GM19372 (cell line): Measurements from ENCODE around the gene AGAP3.

Experiments used
- ATAC-seq: cut with Tn5 transposase; IDR thresholded peaks from one replicate; pipeline ENCODE4 v1.9.1; 2021; ENCODE audit warnings: mild to moderate bottlenecking, low read depth, moderate library complexity; ENCODE audit not compliant: unreplicated experiment

The AGAP3 gene

DNA sequence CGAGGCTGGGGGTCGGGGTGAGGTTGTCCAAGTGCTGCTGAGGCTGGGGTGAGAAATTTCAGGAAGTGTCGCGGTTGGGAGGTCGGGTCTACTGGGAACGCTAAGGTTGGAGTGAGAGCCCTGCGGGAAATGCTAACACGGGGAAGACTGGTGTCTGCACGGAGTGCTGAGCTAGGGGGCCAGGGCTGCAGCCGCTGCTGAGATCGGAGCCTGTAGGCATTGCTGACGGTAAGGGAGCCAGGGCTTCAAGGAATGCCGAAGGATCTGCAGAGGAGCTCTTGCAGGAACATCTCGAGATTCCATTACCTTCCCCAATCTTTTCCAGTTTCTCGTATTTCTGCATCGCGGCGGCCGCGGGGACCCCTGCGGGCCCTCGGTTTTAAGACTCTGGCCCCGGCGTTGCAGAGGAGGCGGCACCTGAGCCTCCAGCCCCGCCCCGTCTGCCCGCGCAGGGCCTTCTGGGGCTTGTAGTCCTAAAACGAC, 28.7 kb upstream of the AGAP3 start, which contains the start of gene CDK5:
Gene CDK5 (minus strand): TSS at position 392 of the 483 bp plus-strand sequence. CDS start 49 bp downstream, at position 343.
- peak; percentile 20 for ATAC-seq

DNA sequence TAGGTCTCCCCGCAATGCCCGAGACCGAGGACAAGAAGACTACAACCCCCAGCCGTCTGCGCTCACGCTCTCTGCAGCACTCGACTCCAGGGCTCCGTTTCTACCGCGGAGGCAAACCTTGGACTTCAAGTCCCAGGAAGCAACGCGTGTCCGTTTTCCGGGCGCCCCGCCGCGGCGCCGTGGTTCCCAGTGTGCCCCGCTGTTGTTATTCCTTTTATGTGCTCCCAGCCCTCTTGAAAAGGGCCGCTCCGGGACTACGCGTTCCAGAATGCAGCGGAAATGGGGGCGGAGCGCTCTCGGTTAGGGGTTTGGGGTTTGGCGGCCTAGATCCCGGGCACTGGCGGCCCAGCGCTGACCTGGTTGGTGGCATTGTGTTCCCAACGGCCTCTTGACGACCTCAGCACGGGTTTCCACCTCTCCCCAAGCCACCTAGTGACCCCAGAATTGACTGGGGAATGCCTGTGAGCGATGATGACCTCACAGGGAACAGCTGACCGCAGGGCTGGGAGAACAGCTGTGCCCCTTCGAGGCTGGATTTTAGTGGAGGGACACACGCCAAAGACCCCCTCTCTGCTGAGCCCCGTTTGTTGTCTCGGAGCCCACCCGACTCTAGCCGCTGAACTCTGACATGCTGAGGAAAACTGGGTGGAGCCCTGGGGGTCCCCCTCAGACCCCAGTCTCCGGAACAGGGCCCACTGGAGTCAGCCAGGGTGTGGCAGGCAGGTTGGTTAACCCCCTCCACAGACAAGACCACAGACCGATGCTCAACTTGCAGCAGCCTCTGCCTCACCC, 28.1 kb upstream of the AGAP3 start:
- peak; percentile 82 for ATAC-seq

DNA sequence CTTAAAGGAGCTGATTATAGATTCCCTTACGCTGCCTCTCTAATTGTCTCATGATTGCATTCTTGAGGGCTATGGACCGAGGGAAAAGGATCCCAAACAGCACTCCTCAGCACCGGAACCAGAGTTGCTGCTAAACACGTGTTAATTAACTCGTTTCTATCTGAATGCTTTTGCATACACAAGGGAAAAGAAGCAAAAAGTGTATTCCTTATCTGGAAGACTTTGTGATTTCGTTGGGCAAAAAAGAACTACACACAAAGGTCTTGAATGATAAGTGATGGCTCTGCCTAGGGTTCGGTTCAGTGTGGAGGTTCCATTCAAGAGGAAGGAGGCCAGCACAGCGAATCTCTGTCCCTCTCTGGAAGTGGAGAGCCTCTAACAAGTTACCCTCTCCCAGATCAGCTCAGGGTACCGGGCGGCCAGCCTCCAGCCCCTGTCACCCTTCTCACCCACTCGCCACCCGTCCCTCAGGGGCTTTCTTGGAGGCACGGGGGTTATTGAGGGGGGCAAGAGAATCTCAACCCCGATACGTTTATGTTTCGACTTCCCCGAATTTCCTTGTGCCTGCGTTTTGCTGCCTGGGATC, 27.4 kb upstream of the AGAP3 start:
- ATAC-seq: no peak

DNA sequence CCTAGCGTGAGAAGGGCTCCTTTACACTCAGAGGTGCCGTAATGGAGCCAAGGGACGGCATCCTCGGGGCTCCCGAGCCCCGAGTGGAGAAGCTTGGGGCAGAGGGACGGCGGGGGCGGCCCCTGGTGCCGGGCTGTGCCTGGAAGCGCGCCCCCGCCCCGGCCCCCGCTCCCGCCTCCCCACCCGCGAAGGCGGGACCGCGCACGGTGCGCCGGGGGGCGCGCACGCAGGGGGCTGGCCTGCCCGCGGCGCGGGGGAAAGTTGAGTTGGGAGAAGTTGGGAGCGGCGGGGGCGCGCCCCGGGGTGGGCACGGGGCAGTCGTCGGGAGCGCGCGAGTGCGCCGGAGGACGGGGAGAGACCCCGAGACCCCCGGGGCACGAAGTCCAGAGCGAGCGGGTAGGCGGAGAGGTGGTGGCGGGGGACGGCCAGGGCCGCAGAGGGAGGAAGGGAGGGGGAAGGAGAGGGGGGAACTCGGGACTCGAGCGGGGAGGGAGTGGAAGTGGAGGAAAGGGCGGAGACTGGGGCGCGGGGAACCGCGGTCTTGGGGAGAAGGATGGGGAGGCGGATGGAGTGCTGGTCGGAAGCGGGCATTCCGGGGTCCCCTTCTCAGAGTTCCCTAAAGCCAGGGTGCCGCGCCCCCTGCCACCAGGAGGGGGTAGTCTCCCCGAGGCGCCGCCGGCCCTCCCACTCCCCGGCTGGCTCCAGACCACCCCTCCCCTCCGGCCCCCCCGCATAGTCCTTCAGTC, 26.7 kb upstream of the AGAP3 start, which contains the start of gene SLC4A2:
Gene SLC4A2 (plus strand): TSS at position 223 of the 746 bp plus-strand sequence. CDS start 2,399 bp downstream, outside the sequence.
- ATAC-seq: no peak

DNA sequence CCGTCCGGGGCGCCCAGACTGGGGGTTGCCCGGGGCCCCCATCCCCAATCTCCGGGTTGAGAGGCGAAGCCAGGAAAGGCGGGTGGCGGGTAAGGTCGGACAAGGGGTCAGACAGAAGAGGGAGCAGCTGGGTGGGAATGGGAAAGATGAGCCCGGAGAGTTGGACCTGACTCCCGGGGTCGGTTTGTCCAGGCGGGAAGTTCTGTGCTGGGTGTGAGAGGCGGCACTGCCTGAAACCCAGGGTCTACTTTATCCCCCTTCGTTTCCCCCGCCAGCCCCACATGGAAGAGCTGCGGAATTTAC, 26.2 kb upstream of the AGAP3 start:
- ATAC-seq: no peak

DNA sequence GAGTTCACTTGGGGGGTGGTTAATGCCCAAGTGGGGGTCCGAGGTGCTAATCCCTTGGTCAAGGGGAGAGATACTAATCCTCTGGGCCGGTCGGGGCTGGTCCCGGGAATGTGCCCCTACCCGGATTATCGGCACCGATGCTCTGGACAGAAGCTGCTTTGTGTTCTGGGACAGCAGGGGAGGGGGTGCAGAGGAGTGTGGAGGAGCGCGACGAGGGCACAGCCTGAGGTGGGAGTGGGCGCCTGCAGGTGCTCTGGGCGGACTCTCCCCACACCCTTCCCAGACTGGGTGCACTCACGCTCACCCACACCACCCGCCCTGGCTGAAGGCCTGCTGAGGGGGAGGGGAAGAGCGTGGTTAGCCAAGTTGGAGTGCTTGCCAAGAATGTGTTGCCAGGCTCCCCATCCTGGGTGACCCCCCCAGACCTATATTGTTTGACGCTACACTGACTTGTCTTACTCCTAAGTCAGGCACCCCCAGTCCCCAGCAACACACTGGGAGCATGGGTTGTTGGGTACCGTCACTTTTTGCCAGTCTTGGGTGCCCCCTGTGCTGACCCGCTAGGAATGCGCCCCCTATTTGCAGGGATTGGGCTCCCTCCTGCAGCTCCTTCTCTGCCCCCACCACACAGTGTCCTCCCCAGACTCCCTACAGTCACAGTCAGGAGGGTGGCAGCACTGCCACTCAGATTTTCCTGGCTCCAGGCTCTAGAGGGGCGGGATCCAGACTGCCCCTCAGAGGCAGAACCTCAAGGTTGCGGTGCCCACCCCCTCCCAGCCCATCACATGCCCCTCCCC, 25.7 kb upstream of the AGAP3 start:
- no peak for ATAC-seq

DNA sequence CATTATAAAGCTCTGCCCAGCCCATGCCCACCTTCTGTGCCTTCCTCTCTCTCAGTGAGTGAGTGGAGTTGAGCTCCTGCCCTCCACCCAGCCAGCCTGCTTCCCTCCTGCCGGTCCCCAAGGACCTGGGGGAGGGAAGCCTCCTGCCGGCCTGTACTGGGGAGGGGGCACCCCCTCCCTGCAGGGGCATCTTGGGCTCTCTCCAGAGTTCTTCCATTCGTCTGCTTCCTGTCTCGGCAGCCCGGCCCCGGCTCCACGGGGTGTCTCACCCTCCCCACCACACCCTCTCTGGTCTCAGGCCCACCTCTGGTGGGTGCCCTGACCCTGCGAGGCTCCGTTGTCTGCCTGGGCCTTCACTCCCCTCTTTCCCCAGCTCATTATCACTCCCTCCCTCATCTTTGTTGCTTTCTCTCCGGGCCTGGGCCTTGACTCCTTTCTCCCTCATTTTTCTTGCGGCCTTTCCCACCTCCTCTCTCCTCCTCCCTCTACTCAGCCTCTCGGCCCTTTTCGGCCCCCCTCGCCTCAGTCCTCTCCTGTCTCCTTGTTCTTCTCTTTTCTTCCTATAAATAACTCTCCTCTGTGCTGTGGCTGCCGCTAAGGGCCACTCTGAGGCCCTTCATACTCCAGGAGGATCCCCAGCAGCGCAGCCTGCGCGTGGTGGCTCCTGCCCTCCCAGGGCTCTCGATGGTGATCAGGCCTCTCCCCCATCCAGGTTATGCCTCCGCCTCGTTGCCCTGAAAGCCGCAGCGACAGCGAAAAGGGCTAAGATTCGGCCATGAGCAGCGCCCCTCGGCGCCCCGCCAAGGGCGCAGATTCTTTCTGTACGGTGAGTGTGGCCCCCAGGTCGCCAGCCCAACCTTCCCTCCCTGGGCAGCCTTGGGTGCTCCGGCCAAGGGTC, 24.8 kb upstream of the AGAP3 start:
- no peak for ATAC-seq

DNA sequence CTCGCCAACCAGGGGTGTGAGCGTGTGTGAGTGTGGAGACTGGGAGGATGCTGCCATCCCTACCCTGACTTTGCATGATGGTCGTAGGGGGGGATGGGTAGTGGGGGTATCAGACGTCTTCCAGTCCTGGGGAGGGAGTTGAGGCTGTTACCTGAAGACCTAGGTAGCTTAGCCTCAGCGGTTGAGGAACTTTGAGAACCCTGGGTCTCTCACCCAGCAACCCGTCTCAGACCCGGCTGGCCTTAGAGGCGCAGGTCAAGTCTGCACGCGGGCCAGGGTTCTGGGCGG, 24.2 kb upstream of the AGAP3 start:
- ATAC-seq: no peak

DNA sequence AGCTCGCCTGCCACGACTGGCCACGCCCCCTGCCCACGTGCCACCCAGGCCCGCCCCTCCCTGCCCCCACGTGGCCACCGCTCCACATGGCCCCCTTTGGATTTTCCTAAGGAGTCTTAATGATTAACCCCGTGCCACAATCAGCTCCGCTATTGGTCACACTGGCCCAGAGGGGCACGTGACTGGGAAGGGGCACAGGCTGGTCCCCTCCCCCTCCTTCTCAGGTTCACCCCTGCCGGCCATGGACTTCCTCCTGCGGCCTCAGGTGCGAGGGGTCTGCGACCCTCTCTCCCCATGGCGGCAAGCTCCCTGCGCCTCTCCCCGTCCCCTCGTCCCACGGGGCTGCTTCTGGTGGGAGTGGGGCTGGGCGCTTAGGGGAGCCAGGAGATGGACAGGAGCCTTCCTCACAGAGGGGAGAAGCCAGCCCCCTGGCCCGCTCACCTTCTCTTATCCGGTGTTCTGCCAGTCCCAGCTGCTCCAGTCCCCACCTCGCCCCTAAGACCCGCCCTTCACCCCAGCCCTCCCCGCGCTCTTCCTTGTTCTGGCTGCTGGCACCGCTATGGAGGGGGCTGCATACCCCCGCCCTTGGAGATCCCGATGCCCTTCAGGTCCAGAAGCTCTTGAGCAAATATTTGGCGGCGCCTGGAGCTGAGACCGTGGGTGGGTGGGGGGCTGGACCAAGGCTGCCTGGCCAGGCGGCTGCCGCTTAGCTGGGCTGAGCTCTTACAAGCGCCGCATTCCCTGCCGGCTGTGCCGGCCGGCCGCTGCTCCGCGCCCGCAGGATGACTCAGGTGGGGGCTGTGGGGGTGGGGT, 23.7 kb upstream of the AGAP3 start:
- no peak for ATAC-seq

DNA sequence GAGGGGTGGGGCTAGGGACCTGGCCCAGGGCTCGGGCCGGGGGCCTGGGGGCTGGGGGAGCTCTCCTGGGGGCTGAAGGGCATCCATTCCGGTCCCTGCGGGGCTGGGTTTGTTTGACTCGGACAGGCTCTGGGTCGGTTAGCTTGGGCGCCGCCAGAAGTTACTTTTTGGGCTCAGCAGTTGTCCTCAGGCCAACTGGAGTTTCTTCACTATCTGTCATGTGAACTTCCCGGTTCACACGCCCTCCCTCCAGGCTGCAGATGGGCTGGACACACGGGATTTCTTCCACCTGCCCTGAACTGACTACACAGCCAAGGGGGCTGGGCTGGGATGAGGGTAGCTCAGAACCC, 23.1 kb upstream of the AGAP3 start:
- no peak for ATAC-seq

DNA sequence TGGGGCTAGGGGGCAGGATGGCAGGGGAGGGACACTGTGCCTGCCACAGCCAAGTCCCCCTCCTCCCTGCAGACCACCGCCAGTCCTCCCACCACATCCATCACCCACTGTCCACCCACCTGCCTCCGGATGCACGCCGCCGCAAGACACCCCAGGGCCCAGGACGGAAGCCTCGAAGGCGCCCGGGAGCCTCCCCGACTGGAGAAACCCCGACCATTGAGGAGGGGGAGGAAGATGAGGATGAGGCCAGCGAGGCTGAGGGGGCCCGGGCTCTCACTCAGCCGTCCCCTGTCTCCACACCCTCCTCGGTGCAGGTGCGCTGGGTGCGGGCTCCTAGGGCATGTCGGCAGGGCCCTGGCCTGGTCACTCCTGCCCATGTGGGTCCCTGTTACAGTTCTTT, 21.8 kb upstream of the AGAP3 start:
- no peak for ATAC-seq

DNA sequence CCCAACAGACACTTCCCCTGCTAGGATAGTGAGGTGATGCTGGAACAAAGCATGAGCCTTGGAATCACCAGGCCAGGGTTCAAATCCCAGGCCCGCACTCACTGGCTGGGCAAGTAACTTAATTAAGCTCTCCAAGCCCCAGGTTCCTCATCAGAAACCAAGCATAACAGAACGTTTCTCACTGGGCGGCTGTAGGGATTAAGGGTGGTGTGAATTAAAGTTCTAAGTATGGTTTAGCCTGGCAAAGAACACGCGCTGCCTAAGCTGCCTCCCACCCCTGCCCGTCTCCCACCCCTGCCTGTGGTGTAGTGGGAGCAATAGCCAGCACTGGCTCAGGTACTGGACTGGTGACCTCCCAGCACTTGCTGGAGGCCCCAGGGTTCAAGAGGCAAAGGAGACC, 21.3 kb upstream of the AGAP3 start:
- ATAC-seq: no peak

DNA sequence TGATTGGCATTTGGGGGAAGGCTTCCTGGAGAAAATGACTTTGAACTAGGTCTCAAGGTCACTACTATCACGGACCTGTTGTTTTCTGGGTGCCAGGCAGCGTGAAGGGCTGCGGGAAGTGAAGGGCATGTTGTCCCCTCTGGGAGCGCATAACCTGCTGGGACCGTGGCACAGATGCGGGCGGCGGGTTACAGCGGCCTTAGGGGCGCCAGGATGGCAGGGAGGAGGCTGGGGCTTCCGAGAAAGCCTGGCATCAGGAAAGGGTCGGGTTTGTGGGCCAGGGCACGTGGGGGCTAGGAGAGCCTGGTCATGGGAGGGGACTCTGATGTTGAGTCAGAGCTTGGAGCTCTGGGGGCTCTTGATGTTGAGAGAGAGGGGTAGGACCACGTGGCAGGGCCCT, 20.8 kb upstream of the AGAP3 start:
- no peak for ATAC-seq

DNA sequence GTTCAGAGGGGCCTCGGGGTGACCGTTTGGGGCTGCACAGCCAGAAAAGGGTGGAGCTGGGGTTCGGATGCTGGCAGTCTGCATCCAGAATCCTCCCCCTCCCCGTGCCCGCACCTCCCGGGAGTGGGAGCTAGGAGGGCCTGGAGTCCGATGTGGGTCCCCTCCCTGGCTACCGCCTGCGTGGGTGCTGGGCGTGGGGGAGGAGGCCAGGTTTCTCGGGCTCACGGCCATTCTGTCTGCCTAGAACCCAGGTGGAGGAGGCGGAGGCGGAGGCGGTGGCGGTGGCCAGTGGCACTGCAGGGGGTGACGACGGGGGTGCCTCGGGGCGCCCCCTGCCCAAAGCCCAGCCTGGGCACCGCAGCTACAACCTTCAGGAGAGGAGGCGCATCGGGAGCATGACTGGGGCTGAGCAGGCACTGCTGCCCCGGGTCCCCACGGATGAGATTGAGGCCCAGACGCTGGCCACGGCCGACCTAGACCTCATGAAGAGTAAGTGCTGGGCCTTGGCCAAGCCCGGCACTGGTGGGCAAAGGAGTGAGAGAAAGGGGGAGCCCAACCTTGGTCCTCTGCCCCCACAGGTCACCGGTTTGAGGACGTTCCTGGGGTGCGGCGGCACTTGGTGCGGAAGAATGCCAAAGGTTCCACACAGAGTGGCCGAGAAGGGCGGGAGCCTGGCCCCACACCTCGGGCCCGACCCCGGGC, 19.9 kb upstream of the AGAP3 start:
- ATAC-seq: no peak

DNA sequence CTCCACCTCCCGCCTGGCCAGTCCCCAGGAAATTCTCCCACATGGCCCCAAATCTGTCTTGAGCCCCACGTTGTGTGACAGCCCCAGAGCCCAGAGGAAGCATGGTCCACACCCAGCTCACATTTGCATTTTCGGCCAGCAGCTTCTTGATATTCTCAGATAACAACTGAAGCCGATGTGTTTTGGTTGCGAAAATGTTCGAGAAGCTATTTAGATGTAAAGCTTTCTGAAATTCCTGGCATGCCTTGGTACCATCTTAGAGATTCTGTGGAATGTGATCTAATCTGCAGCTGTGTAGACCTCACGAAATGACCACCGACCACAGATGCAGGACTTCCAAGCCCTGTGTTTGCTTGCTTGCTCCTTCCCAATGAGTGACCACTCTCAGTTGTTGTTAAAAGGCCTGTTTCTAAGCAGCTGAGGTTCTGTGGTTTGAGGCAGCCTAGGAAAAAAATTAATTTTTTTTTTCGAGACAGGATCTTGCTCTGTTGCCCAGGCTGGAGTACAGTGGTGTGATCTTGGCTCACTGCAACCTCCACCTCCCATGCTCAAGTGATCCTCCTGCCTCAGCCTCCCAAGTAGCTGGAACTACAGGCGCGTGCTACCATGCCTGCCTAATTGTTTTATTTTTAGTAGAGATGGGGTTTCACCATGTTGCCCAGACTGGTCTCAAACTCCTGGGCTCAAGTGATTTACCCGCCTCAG, 18.1 kb upstream of the AGAP3 start:
- ATAC-seq: no peak

DNA sequence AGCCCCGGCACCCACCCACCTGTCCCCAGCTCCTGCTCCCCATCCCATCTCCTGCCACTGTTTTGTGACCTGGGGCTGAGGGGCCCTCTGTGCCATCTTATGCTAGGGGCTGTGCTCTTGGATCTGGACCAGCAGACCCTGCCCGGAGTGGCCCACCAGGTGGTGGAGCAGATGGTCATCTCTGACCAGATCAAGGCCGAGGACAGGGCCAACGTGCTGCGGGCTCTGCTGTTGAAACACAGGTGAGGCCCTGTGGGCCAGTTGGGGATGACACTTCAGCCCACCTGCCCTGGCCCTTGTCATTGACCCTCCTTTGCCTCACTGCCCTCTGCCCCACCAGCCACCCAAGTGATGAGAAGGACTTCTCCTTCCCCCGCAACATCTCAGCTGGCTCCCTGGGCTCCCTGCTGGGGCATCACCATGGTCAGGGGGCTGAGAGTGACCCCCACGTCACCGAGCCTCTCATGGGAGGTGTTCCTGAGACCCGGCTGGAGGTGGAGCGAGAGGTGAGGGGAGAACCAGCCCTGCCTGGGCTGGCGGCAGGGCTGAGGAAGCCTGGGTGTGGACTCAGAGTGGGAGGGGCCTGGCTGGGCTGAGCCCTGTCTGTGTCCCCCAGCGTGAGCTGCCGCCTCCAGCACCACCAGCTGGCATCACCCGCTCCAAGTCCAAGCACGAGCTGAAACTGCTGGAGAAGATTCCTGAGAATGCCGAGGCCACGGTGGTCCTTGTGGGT, 16.3 kb upstream of the AGAP3 start:
- no peak for ATAC-seq

DNA sequence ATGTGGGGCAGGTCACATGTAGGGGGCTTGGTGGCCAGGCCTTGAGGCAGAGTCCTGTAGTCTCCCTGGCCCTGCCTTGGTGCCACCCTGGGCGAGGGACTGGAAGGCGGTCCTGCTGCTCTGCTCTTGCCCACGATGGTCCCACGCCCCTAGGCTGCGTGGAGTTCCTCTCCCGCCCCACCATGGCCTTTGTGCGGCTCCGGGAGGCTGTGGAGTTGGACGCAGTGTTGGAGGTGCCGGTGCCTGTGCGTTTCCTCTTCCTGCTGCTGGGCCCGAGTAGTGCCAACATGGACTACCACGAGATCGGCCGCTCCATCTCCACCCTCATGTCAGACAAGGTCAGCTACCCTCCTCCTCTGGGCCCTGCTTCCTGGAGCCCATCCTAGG, 15.7 kb upstream of the AGAP3 start:
- ATAC-seq: no peak
